CD4-positive, alpha-beta T cell treated with Interleukin-12 subunit alpha and Interleukin-12 subunit beta, for 1 hour (primary cell): ENCODE data around the gene ACOT2.
A peak's percentile ranks its signal among the peaks of the same experiment; 100 is the strongest.
"Not testable (repeated sequence)": the region's sequence is repeated elsewhere in the genome, so short reads cannot be mapped to it uniquely, and the experiment has no call there.

Experiments
- DNase-seq: peaks from one replicate; pipeline ENCODE4 v3.0.0-alpha.2; 2020

ACOT2 gene

GRCh38 chr14:73567951-73568885, 795 bp upstream of the ACOT2 start:
- peak; percentile 26 for DNase-seq

- DNase-seq, result not testable (repeated sequence)
These were observed 178 bp upstream of the ACOT2 start for GRCh38 chr14:73568886-73569184.

GRCh38 chr14:73570913-73571312, 1.9 kb downstream of the ACOT2 start:
- peak; percentile 76 for DNase-seq

GRCh38 chr14:73573034-73573433, 4.0 kb downstream of the ACOT2 start:
- DNase-seq, result not testable (repeated sequence)

GRCh38 chr14:73573740-73574139, 4.7 kb downstream of the ACOT2 start:
- DNase-seq, result not testable (repeated sequence)

- not testable (repeated sequence) for DNase-seq
These were observed 5.2 kb downstream of the ACOT2 start for GRCh38 chr14:73574251-73574650.

- no peak for DNase-seq
These were observed 7.4 kb downstream of the ACOT2 start for GRCh38 chr14:73576391-73576790.

- DNase-seq, result not testable (repeated sequence)
These were observed 8.2 kb downstream of the ACOT2 start for GRCh38 chr14:73577214-73577613.

GRCh38 chr14:73582102-73582979, 13.3 kb downstream of the ACOT2 start:
- not testable (repeated sequence) for DNase-seq

GRCh38 chr14:73588695-73589094, 19.7 kb downstream of the ACOT2 start:
- DNase-seq, result no peak

GRCh38 chr14:73589116-73589515, 20.1 kb downstream of the ACOT2 start:
- no peak for DNase-seq

GRCh38 chr14:73590673-73591004, 21.6 kb downstream of the ACOT2 start:
- not testable (repeated sequence) for DNase-seq

GRCh38 chr14:73591690-73592449, 22.9 kb downstream of the ACOT2 start, which contains the start of gene ACOT4:
Gene ACOT4, plus strand, starts transcription at chr14:73591873. Its CDS starts 87 bp downstream, at chr14:73591960.
- peak; percentile 66 for DNase-seq

GRCh38 chr14:73594491-73594890, 25.5 kb downstream of the ACOT2 start:
- no peak for DNase-seq

GRCh38 chr14:73599499-73599898, 30.5 kb downstream of the ACOT2 start:
- no peak for DNase-seq

- no peak for DNase-seq
These were observed 34.0 kb downstream of the ACOT2 start for GRCh38 chr14:73602994-73603393.

- no peak for DNase-seq
These were observed 37.3 kb downstream of the ACOT2 start for GRCh38 chr14:73606271-73606670.

GRCh38 chr14:73607241-73607640, 38.2 kb downstream of the ACOT2 start:
- DNase-seq, result no peak

GRCh38 chr14:73610687-73611086, 41.7 kb downstream of the ACOT2 start:
- no peak for DNase-seq

GRCh38 chr14:73612339-73613045, 43.5 kb downstream of the ACOT2 start, which contains the start of gene ACOT6:
Gene ACOT6, plus strand, starts transcription at chr14:73612517. Its CDS starts 55 bp downstream, at chr14:73612572.
- peak; percentile 70 for DNase-seq

GRCh38 chr14:73613046-73613383, 44.0 kb downstream of the ACOT2 start:
- DNase-seq, result no peak

GRCh38 chr14:73613419-73613963, 44.5 kb downstream of the ACOT2 start:
- DNase-seq, result no peak
